Keratinocyte (primary cell): Measurements from ENCODE around the gene UBE2I.

ENCODE experiments used
- CTCF ChIP-seq, 3 experiments: IDR thresholded peaks in 1 of 3; conservative IDR thresholded peaks in 1 of 3; optimal IDR thresholded peaks in 1 of 3; 2 replicates in 2 of 3; 3 replicates in 1 of 3; pipeline versions ENCODE3 to v1.5.1; 2011; ENCODE audit warnings: low read length in 3 of 3, mild to moderate bottlenecking in 3 of 3, moderate library complexity in 2 of 3, control low read depth in 1 of 3, inconsistent platforms in 1 of 3; ENCODE audit not compliant: insufficient read depth in 2 of 3; ENCODE audit errors: extremely low read depth in 1 of 3
- EZH2 ChIP-seq: IDR thresholded peaks from one replicate; pipeline ENCODE4 v1.6.1; 2012; ENCODE audit warnings: inconsistent platforms, mild to moderate bottlenecking, low read length, moderate library complexity

- TF ChIP-seq CTCF (optimal IDR thresholded peaks at IDR 0.05 in 1 of 3, IDR thresholded peaks at IDR 0.05 in 1 of 3, conservative IDR thresholded peaks at IDR 0.05 in 1 of 3; ENCODE audit: extremely low read depth in 1 of 3, insufficient read depth in 2 of 3, low read length in 3 of 3) (no peak), EZH2 (no peak)
Observed at GRCh38 chr16:1371054-1371978, 61.9 kb downstream of the UBE2I start.
